ENCODE data around the gene PLSCR5. TPM values are rescaled to one million over a fixed set of nuclear protein-coding genes. Genes with fewer than 3 reads are reported as not detected.

PLSCR5 gene
- total and polyA plus RNA-seq, 9 donors: not detected

GRCh38 chr3:146590521-146590920 lies 14.6 kb downstream of the PLSCR5 start:
- H3K4me3 ChIP-seq (ENCODE audit: low read length): no peak overlapping the region
- H3K27ac ChIP-seq (ENCODE audit: low read length): no peak overlapping the region
- DNase-seq: no peak
- WGBS (ENCODE audit: insufficient coverage): no CpG with 5 or more reads among the region's 2 CpGs
- H3K27me3 ChIP-seq (ENCODE audit: control insufficient read depth, insufficient read depth, low read length): no peaks in the 10 kb centered on the region
- H3K36me3 ChIP-seq (ENCODE audit: control insufficient read depth, insufficient read depth, low read length): no peaks in the 10 kb centered on the region
- no peaks in the 10 kb centered on the region for H3K9me3 ChIP-seq (replicated peaks; ENCODE audit: control insufficient read depth, low read depth, low read length)
- H3K4me1 ChIP-seq (ENCODE audit: control insufficient read depth, insufficient read depth, low read length): no peaks in the 10 kb centered on the region

GRCh38 chr3:146589899-146590508 lies 15.1 kb downstream of the PLSCR5 start:
- Histone ChIP-seq H3K4me3 (ENCODE audit: low read length) (no peak overlapping the region), H3K27me3 (ENCODE audit: control insufficient read depth, insufficient read depth, low read length) (no peaks in the 10 kb centered on the region)
- DNase-seq: peak; percentile 58

GRCh38 chr3:146585156-146585555 lies 20.0 kb downstream of the PLSCR5 start:
- Histone ChIP-seq H3K4me1 (ENCODE audit: control insufficient read depth, insufficient read depth, low read length) (no peaks in the 10 kb centered on the region), H3K27ac (ENCODE audit: low read length) (no peak overlapping the region), H3K4me3 (ENCODE audit: low read length) (no peak overlapping the region), H3K27me3 (ENCODE audit: control insufficient read depth, insufficient read depth, low read length) (no peaks in the 10 kb centered on the region), H3K9me3 (replicated peaks; ENCODE audit: control insufficient read depth, low read depth, low read length) (peaks cover 3% of the 10 kb centered on the region), H3K36me3 (ENCODE audit: control insufficient read depth, insufficient read depth, low read length) (no peaks in the 10 kb centered on the region)
- no peak for DNase-seq

More at GRCh38 chr3:146589899-146590508, 15.1 kb downstream of the PLSCR5 start:
- Histone ChIP-seq H3K27ac (ENCODE audit: low read length) (no peak overlapping the region), H3K4me1 (ENCODE audit: control insufficient read depth, insufficient read depth, low read length) (no peaks in the 10 kb centered on the region), H3K36me3 (ENCODE audit: control insufficient read depth, insufficient read depth, low read length) (no peaks in the 10 kb centered on the region), H3K9me3 (replicated peaks; ENCODE audit: control insufficient read depth, low read depth, low read length) (no peaks in the 10 kb centered on the region)
- WGBS (ENCODE audit: insufficient coverage): no CpG with 5 or more reads among the region's 1 CpG

- no peak for DNase-seq
- Histone ChIP-seq H3K27ac (ENCODE audit: low read length) (no peak overlapping the region), H3K9me3 (replicated peaks; ENCODE audit: control insufficient read depth, low read depth, low read length) (peaks cover 3% of the 10 kb centered on the region), H3K36me3 (ENCODE audit: control insufficient read depth, insufficient read depth, low read length) (no peaks in the 10 kb centered on the region), H3K27me3 (ENCODE audit: control insufficient read depth, insufficient read depth, low read length) (no peaks in the 10 kb centered on the region), H3K4me1 (ENCODE audit: control insufficient read depth, insufficient read depth, low read length) (no peaks in the 10 kb centered on the region), H3K4me3 (ENCODE audit: low read length) (no peak overlapping the region)
Measured at GRCh38 chr3:146581951-146582467, 23.1 kb downstream of the PLSCR5 start.

GRCh38 chr3:146581080-146581601 lies 24.0 kb downstream of the PLSCR5 start:
- no CpG with 5 or more reads among the region's 1 CpG for WGBS (ENCODE audit: insufficient coverage)
- no peaks in the 10 kb centered on the region for H3K4me1 ChIP-seq (ENCODE audit: control insufficient read depth, insufficient read depth, low read length)
- H3K9me3 ChIP-seq (replicated peaks; ENCODE audit: control insufficient read depth, low read depth, low read length): peaks cover 3% of the 10 kb centered on the region
- no peak overlapping the region for H3K27ac ChIP-seq (ENCODE audit: low read length)
- no peak for DNase-seq
- no peaks in the 10 kb centered on the region for H3K36me3 ChIP-seq (ENCODE audit: control insufficient read depth, insufficient read depth, low read length)
- no peak overlapping the region for H3K4me3 ChIP-seq (ENCODE audit: low read length)
- no peaks in the 10 kb centered on the region for H3K27me3 ChIP-seq (ENCODE audit: control insufficient read depth, insufficient read depth, low read length)

GRCh38 chr3:146577662-146578061 lies 27.5 kb downstream of the PLSCR5 start:
- H3K27ac ChIP-seq (ENCODE audit: low read length): no peak overlapping the region
- peak; percentile 68 for DNase-seq
- no peaks in the 10 kb centered on the region for H3K27me3 ChIP-seq (ENCODE audit: control insufficient read depth, insufficient read depth, low read length)
- no peaks in the 10 kb centered on the region for H3K4me1 ChIP-seq (ENCODE audit: control insufficient read depth, insufficient read depth, low read length)
- no peaks in the 10 kb centered on the region for H3K36me3 ChIP-seq (ENCODE audit: control insufficient read depth, insufficient read depth, low read length)
- H3K9me3 ChIP-seq (replicated peaks; ENCODE audit: control insufficient read depth, low read depth, low read length): peaks cover under 1% of the 10 kb centered on the region
- no peak overlapping the region for H3K4me3 ChIP-seq (ENCODE audit: low read length)

GRCh38 chr3:146575636-146576035 lies 29.5 kb downstream of the PLSCR5 start:
- no CpG with 5 or more reads among the region's 2 CpGs for WGBS (ENCODE audit: insufficient coverage)
- peak; percentile 71 for DNase-seq
- H3K36me3 ChIP-seq (ENCODE audit: control insufficient read depth, insufficient read depth, low read length): no peaks in the 10 kb centered on the region
- no peak overlapping the region for H3K27ac ChIP-seq (ENCODE audit: low read length)
- H3K9me3 ChIP-seq (replicated peaks; ENCODE audit: control insufficient read depth, low read depth, low read length): no peaks in the 10 kb centered on the region
- H3K27me3 ChIP-seq (ENCODE audit: control insufficient read depth, insufficient read depth, low read length): no peaks in the 10 kb centered on the region
- no peak overlapping the region for H3K4me3 ChIP-seq (ENCODE audit: low read length)
- H3K4me1 ChIP-seq (ENCODE audit: control insufficient read depth, insufficient read depth, low read length): no peaks in the 10 kb centered on the region

GRCh38 chr3:146574173-146574572 lies 31.0 kb downstream of the PLSCR5 start:
- Histone ChIP-seq H3K4me1 (ENCODE audit: control insufficient read depth, insufficient read depth, low read length) (no peaks in the 10 kb centered on the region), H3K27me3 (ENCODE audit: control insufficient read depth, insufficient read depth, low read length) (no peaks in the 10 kb centered on the region), H3K27ac (ENCODE audit: low read length) (no peak overlapping the region), H3K4me3 (ENCODE audit: low read length) (no peak overlapping the region), H3K9me3 (replicated peaks; ENCODE audit: control insufficient read depth, low read depth, low read length) (no peaks in the 10 kb centered on the region), H3K36me3 (ENCODE audit: control insufficient read depth, insufficient read depth, low read length) (no peaks in the 10 kb centered on the region)
- DNase-seq: no peak
- no CpG with 5 or more reads among the region's 1 CpG for WGBS (ENCODE audit: insufficient coverage)

GRCh38 chr3:146569314-146569713 lies 35.8 kb downstream of the PLSCR5 start:
- Histone ChIP-seq H3K4me3 (ENCODE audit: low read length) (no peak overlapping the region), H3K9me3 (replicated peaks; ENCODE audit: control insufficient read depth, low read depth, low read length) (no peaks in the 10 kb centered on the region), H3K4me1 (ENCODE audit: control insufficient read depth, insufficient read depth, low read length) (no peaks in the 10 kb centered on the region), H3K36me3 (ENCODE audit: control insufficient read depth, insufficient read depth, low read length) (no peaks in the 10 kb centered on the region), H3K27me3 (ENCODE audit: control insufficient read depth, insufficient read depth, low read length) (no peaks in the 10 kb centered on the region), H3K27ac (ENCODE audit: low read length) (no peak overlapping the region)
- WGBS (ENCODE audit: insufficient coverage): no CpG with 5 or more reads among the region's 3 CpGs
- no peak for DNase-seq

- Histone ChIP-seq H3K9me3 (replicated peaks; ENCODE audit: control insufficient read depth, low read depth, low read length) (no peaks in the 10 kb centered on the region), H3K36me3 (ENCODE audit: control insufficient read depth, insufficient read depth, low read length) (no peaks in the 10 kb centered on the region), H3K27ac (ENCODE audit: low read length) (no peak overlapping the region), H3K4me1 (ENCODE audit: control insufficient read depth, insufficient read depth, low read length) (no peaks in the 10 kb centered on the region), H3K27me3 (ENCODE audit: control insufficient read depth, insufficient read depth, low read length) (no peaks in the 10 kb centered on the region), H3K4me3 (ENCODE audit: low read length) (no peak overlapping the region)
- no peak for DNase-seq
Measured at GRCh38 chr3:146566138-146566537, 39.0 kb downstream of the PLSCR5 start.

GRCh38 chr3:146561879-146562278 lies 43.3 kb downstream of the PLSCR5 start:
- 91% methylated on average over 1 of the region's 1 CpG for WGBS (ENCODE audit: insufficient coverage)
- no peak overlapping the region for H3K27ac ChIP-seq (ENCODE audit: low read length)
- H3K4me3 ChIP-seq (ENCODE audit: low read length): no peak overlapping the region
- H3K27me3 ChIP-seq (ENCODE audit: control insufficient read depth, insufficient read depth, low read length): no peaks in the 10 kb centered on the region
- no peak for DNase-seq
- no peaks in the 10 kb centered on the region for H3K36me3 ChIP-seq (ENCODE audit: control insufficient read depth, insufficient read depth, low read length)
- no peaks in the 10 kb centered on the region for H3K9me3 ChIP-seq (replicated peaks; ENCODE audit: control insufficient read depth, low read depth, low read length)
- H3K4me1 ChIP-seq (ENCODE audit: control insufficient read depth, insufficient read depth, low read length): no peaks in the 10 kb centered on the region
